H1 (cell line): ENCODE results near the gene APOL2. TPM values are rescaled to one million over a fixed set of nuclear protein-coding genes. Genes with fewer than 3 reads are reported as not detected.
"Not testable (repeated sequence)": the region's sequence is repeated elsewhere in the genome, so short reads cannot be mapped to it uniquely, and the experiment has no call there.

ENCODE experiments used
- CTCF ChIA-PET: fragments of 300-600 bp; sonication (Branson Sonifier 250); formaldehyde crosslinking; loops from one replicate; lab custom pipeline; 2021; ENCODE audit not compliant: partially characterized antibody; lab: Charles Lee
- POLR2A ChIA-PET: fragments of 300-600 bp; sonication (Branson Sonifier 250); formaldehyde crosslinking; loops from one replicate; lab custom pipeline; 2021; ENCODE audit warnings: inconsistent platforms; ENCODE audit not compliant: partially characterized antibody; lab: Charles Lee
- DNase-seq, 2 experiments: peaks; one replicate each; pipeline versions ENCODE4 v3.0.0 to v3.0.0-alpha.2; 2010 to 2022; ENCODE audit warnings: low spot score in 2 of 2, low read depth in 1 of 2, mixed read lengths in 1 of 2
- FAIRE-seq: peaks from 2 replicates; lab custom pipeline; 2011; peaks lifted over from hg19 to GRCh38; lab: Jason Lieb, UNC
- H2AFZ ChIP-seq: 2 replicates; pipeline ENCODE4 v1.8.1; 2012; ENCODE audit warnings: low read length, inconsistent platforms
- H2AK5ac ChIP-seq: 2 replicates; pipeline ENCODE4 v1.6.1; 2013; ENCODE audit warnings: low read depth, low read length
- H2BK120ac ChIP-seq: replicated peaks from 2 replicates; pipeline ENCODE3; 2013; ENCODE audit warnings: low read depth, low read length, inconsistent platforms
- H2BK12ac ChIP-seq: 2 replicates; pipeline ENCODE4 v1.6.1; 2013; ENCODE audit warnings: low read depth, low read length
- H2BK15ac ChIP-seq: 2 replicates; pipeline ENCODE4 v1.6.1; 2013; ENCODE audit warnings: low read length
- H2BK20ac ChIP-seq: 2 replicates; pipeline ENCODE4 v1.6.1; 2013; ENCODE audit warnings: low read length
- H2BK5ac ChIP-seq: 2 replicates; pipeline ENCODE4 v1.6.1; 2013; ENCODE audit warnings: low read depth, low read length
- H3K14ac ChIP-seq: 2 replicates; pipeline ENCODE4 v1.6.1; 2013; ENCODE audit warnings: inconsistent platforms; ENCODE audit not compliant: insufficient read length
- H3K18ac ChIP-seq: 2 replicates; pipeline ENCODE4 v1.6.1; 2013; ENCODE audit warnings: low read length; ENCODE audit errors: extremely low read depth
- H3K23ac ChIP-seq: 2 replicates; pipeline ENCODE4 v1.6.1; 2013; ENCODE audit warnings: inconsistent platforms; ENCODE audit not compliant: insufficient read length
- H3K23me2 ChIP-seq: 2 replicates; pipeline ENCODE4 v1.6.1; 2013; ENCODE audit warnings: low read depth, low read length
- H3K27ac ChIP-seq: 2 replicates; pipeline ENCODE4 v1.6.1; 2011; ENCODE audit warnings: low read depth, low read length, inconsistent platforms
- H3K27me3 ChIP-seq, 4 experiments: replicated peaks in 1 of 4; 1 replicate in 1 of 4; 2 replicates in 3 of 4; pipeline versions ENCODE4 v1.6.1 to v1.8.1; 2011 to 2013; ENCODE audit warnings: low read length in 3 of 4, mild to moderate bottlenecking in 3 of 4, inconsistent platforms in 2 of 4, mixed read lengths in 2 of 4, moderate library complexity in 1 of 4; ENCODE audit not compliant: control insufficient read depth in 3 of 4, insufficient read depth in 3 of 4; ENCODE audit errors: extremely low read depth in 1 of 4
- H3K36me3 ChIP-seq, 4 experiments: 2 replicates each; pipeline versions ENCODE4 v1.6.1 to v1.8.1; 2011 to 2013; ENCODE audit warnings: mild to moderate bottlenecking in 4 of 4, low read length in 3 of 4, moderate library complexity in 2 of 4, control low read depth in 1 of 4, inconsistent platforms in 1 of 4; ENCODE audit not compliant: insufficient read depth in 4 of 4, control insufficient read depth in 2 of 4
- H3K4ac ChIP-seq: replicated peaks from 2 replicates; pipeline ENCODE3; 2013; ENCODE audit warnings: low read length, low read depth, mixed read lengths, inconsistent platforms; ENCODE audit not compliant: insufficient read length
- H3K4me1 ChIP-seq, 4 experiments: replicated peaks in 1 of 4; 1 replicate in 1 of 4; 2 replicates in 3 of 4; pipeline versions ENCODE4 v1.6.1 to v1.8.1; 2011 to 2013; ENCODE audit warnings: low read length in 3 of 4, inconsistent platforms in 2 of 4, mixed read lengths in 1 of 4; ENCODE audit not compliant: insufficient read depth in 4 of 4, control insufficient read depth in 3 of 4
- H3K4me2 ChIP-seq, 2 experiments: 2 replicates each; pipeline versions ENCODE4 v1.6.1 to v1.8.1; 2011 to 2013; ENCODE audit warnings: low read depth in 2 of 2, low read length in 2 of 2, control low read depth in 1 of 2, inconsistent platforms in 1 of 2, mild to moderate bottlenecking in 1 of 2; ENCODE audit not compliant: insufficient read depth in 1 of 2
- H3K4me3 ChIP-seq, 4 experiments: fragments of 200-600, 300-600 bp in 1 of 4; sonication (generic), shearing (Covaris generic), sonication (Bioruptor Twin) in 1 of 4; 2 replicates each; pipeline versions ENCODE4 v1.5.1 to v1.8.1; 2011 to 2016; ENCODE audit warnings: low read length in 4 of 4, low read depth in 3 of 4, control low read depth in 2 of 4, inconsistent platforms in 2 of 4, mild to moderate bottlenecking in 2 of 4, mixed read lengths in 1 of 4, moderate library complexity in 1 of 4; ENCODE audit not compliant: insufficient read depth in 2 of 4; ENCODE audit errors: extremely low read depth in 1 of 4
- H3K56ac ChIP-seq: replicated peaks from 2 replicates; pipeline ENCODE3; 2013; ENCODE audit warnings: low read depth, mild to moderate bottlenecking, mixed read lengths, low read length, inconsistent platforms; ENCODE audit not compliant: insufficient read length
- H3K79me1 ChIP-seq: 2 replicates; pipeline ENCODE4 v1.6.1; 2013; ENCODE audit warnings: low read depth, low read length, control low read depth
- H3K79me2 ChIP-seq, 2 experiments: 2 replicates each; pipeline versions ENCODE4 v1.6.1 to v1.8.1; 2012 to 2013; ENCODE audit warnings: low read length in 2 of 2, mild to moderate bottlenecking in 2 of 2, inconsistent platforms in 1 of 2; ENCODE audit not compliant: insufficient read depth in 2 of 2, control insufficient read depth in 1 of 2
- H3K9ac ChIP-seq, 4 experiments: replicated peaks in 1 of 4; 1 replicate in 1 of 4; 2 replicates in 3 of 4; pipeline versions ENCODE4 v1.6.1 to v1.8.1; 2011 to 2013; ENCODE audit warnings: low read depth in 3 of 4, low read length in 3 of 4, control low read depth in 2 of 4, mild to moderate bottlenecking in 2 of 4, moderate library complexity in 2 of 4, inconsistent platforms in 1 of 4; ENCODE audit errors: extremely low read depth in 1 of 4
- H3K9me3 ChIP-seq, 2 experiments: 2 replicates each; pipeline versions ENCODE4 v1.6.1 to v1.8.1; 2012 to 2013; ENCODE audit warnings: mild to moderate bottlenecking in 2 of 2, moderate library complexity in 2 of 2, control low read depth in 1 of 2, inconsistent platforms in 1 of 2, low read depth in 1 of 2, low read length in 1 of 2, mixed read lengths in 1 of 2; ENCODE audit not compliant: insufficient read depth in 2 of 2
- H4K20me1 ChIP-seq, 2 experiments: replicated peaks in 1 of 2; 2 replicates each; pipeline versions ENCODE3 to v1.8.1; 2011 to 2013; ENCODE audit warnings: inconsistent platforms in 2 of 2, low read length in 2 of 2, mild to moderate bottlenecking in 1 of 2; ENCODE audit not compliant: insufficient read depth in 2 of 2, control insufficient read depth in 1 of 2
- H4K5ac ChIP-seq: 2 replicates; pipeline ENCODE4 v1.6.1; 2013; ENCODE audit warnings: low read length, low read depth, mixed read lengths, inconsistent platforms; ENCODE audit not compliant: insufficient read length
- H4K8ac ChIP-seq: 2 replicates; pipeline ENCODE4 v1.8.0; 2013; ENCODE audit warnings: mild to moderate bottlenecking, moderate library complexity, low read length, inconsistent platforms; ENCODE audit not compliant: insufficient read depth; ENCODE audit errors: extremely low read depth
- H4K91ac ChIP-seq: replicated peaks from 2 replicates; pipeline ENCODE3; 2013; ENCODE audit warnings: low read length, mixed read lengths, inconsistent platforms; ENCODE audit not compliant: insufficient read length
- CTCF ChIP-seq, 3 experiments: IDR thresholded peaks; 1 replicate in 2 of 3; 2 replicates in 1 of 3; pipeline versions ENCODE4 v1.5.1 to v1.6.1; 2011; ENCODE audit warnings: low read length in 3 of 3, mild to moderate bottlenecking in 3 of 3, inconsistent platforms in 2 of 3, low read depth in 1 of 3, moderate library complexity in 1 of 3; ENCODE audit not compliant: insufficient read depth in 1 of 3; ENCODE audit errors: control extremely low read depth in 1 of 3
- RAD21 ChIP-seq, 2 experiments: IDR thresholded peaks in 1 of 2; conservative IDR thresholded peaks in 1 of 2; 2 replicates each; pipeline ENCODE4 v1.6.1; 2011; ENCODE audit warnings: low read depth in 2 of 2, low read length in 2 of 2, improper control_type of control experiment in 1 of 2, inconsistent platforms in 1 of 2, mild to moderate bottlenecking in 1 of 2, moderate library complexity in 1 of 2
- WGBS, 2 experiments: shearing (Covaris generic) in 1 of 2; methylation state at CpG; one replicate each; pipeline versions ENCODE4 v1.1.6 to v1.1.7; 2013 to 2015; ENCODE audit warnings: low lambda C conversion rate in 2 of 2, mixed read lengths in 2 of 2, inconsistent platforms in 1 of 2, low coverage in 1 of 2, missing lambda C conversion rate in 1 of 2; ENCODE audit not compliant: insufficient replicate concordance in 2 of 2, insufficient coverage in 1 of 2, insufficient read length in 1 of 2; ENCODE audit errors: extremely low coverage in 1 of 2, missing lambda C conversion rate in 1 of 2; 5-methylcytosine and 5-hydroxymethylcytosine counted together
- polyA plus RNA-seq, 7 experiments: library from polyadenylated mRNA; depleted of rRNA in 3 of 7; stranded (reverse) in 5 of 7; unstranded in 2 of 7; fragments of >200 nt in 5 of 7; fragments of 200-250 nt in 2 of 7; gene quantifications; 1 replicate in 5 of 7; 2 replicates in 1 of 7; 4 replicates in 1 of 7; pipeline versions ENCODE4 v1.2.1 to v1.2.3, GENCODE V29; 2011 to 2013; ENCODE audit warnings: missing spikeins in 2 of 7, mixed read lengths in 2 of 7
- total RNA-seq: library from RNA; stranded (reverse); fragmentation: NEBNext Ultra II Directional; extraction: Animal tissue kit (Norgen Biotek cat#: 25700); gene quantifications from 2 replicates; pipeline ENCODE4 v1.2.1, GENCODE V29; 2021

The APOL2 gene
- total and polyA plus RNA-seq, 2 of the 8 experiments (the other 6 are each of a cell fraction or from before 2014, with no cell fraction given), result 8.1 to 11.0 TPM

- POLR2A ChIA-PET, H2BK5ac ChIP-seq, H3K4me3 ChIP-seq, H2BK12ac ChIP-seq, H4K20me1 ChIP-seq, H4K5ac ChIP-seq, H3K79me1 ChIP-seq, H3K9ac ChIP-seq, H2AK5ac ChIP-seq, H2BK20ac ChIP-seq, H3K4ac ChIP-seq, H3K23ac ChIP-seq, H3K4me2 ChIP-seq: not testable (repeated sequence)
- peak; percentile 100 for FAIRE-seq
- TF ChIP-seq CTCF (IDR thresholded peaks at IDR 0.05; ENCODE audit: control extremely low read depth in 1 of 3, insufficient read depth in 1 of 3, low read depth in 1 of 3, low read length in 3 of 3), result peak; percentile 30 to 50 (median 44)
- TF ChIP-seq RAD21 (IDR thresholded peaks at IDR 0.05 in 1 of 2, conservative IDR thresholded peaks at IDR 0.05 in 1 of 2; ENCODE audit: low read depth in 2 of 2, low read length in 2 of 2), result peak; percentile 36 to 53
- TF ChIP-seq, all 59 proteins: peak for 2; not testable (repeated sequence) for 57
- not testable (repeated sequence) for H2AFZ ChIP-seq, H3K14ac ChIP-seq, H3K4me1 ChIP-seq, H3K27me3 ChIP-seq, H3K79me2 ChIP-seq, H3K18ac ChIP-seq, H3K27ac ChIP-seq, H4K91ac ChIP-seq, H3K9me3 ChIP-seq, H2BK15ac ChIP-seq, H3K56ac ChIP-seq, H4K8ac ChIP-seq, H2BK120ac ChIP-seq, H3K23me2 ChIP-seq, H3K36me3 ChIP-seq
- 77% methylated on average over 5 of the region's 5 CpGs; no CpG with 5 or more reads in 1 of the 2 experiments for WGBS, 2 experiments
- CTCF ChIA-PET, result interaction anchor here (0.9 to 2.0 kb wide), 4 partner anchors 9 to 55 kb away, joined by 3 to 8 read pairs (median 6); no protein-coding TSS in a partner anchor
- peak; percentile 27 to 52 for DNase-seq
These were observed 8.3 kb downstream of the APOL2 start for GRCh38 chr22:36231051-36231450.
